GM23338 (cell line): ENCODE data around the gene PRKCD. TPM values are rescaled to one million over a fixed set of nuclear protein-coding genes. Genes with fewer than 3 reads are reported as not detected.

Source experiments
- ATAC-seq: fragments of 200-7000 bp; cut with Tn5 transposase; 3 replicates; pipeline ENCODE4 v1.9.1; 2020
- DNase-seq: peaks from one replicate; pipeline ENCODE4 v3.0.0-alpha.2; 2015; ENCODE audit warnings: low spot score
- H2AFZ ChIP-seq: fragments of 200-600 bp; sonication (generic); 2 replicates; pipeline ENCODE4 v1.8.0; 2016; ENCODE audit warnings: antibody characterized with exemption, mild to moderate bottlenecking, moderate library complexity
- H3F3A ChIP-seq: fragments of 200-600 bp; sonication (generic); replicated peaks from 2 replicates; pipeline ENCODE4 v1.8.0; 2017; ENCODE audit warnings: antibody characterized with exemption, mixed run types, low read depth
- H3K27ac ChIP-seq: fragments of 200-600 bp; sonication (generic); 2 replicates; pipeline ENCODE4 v1.6.1; 2016; ENCODE audit warnings: low read depth
- H3K27me3 ChIP-seq: fragments of 200-600 bp; sonication (generic); 2 replicates; pipeline ENCODE4 v1.8.0; 2016; ENCODE audit warnings: mild to moderate bottlenecking, mixed run types, moderate library complexity; ENCODE audit not compliant: insufficient read depth
- H3K36me3 ChIP-seq: fragments of 200-600 bp; sonication (generic); 2 replicates; pipeline ENCODE4 v1.8.0; 2016; ENCODE audit warnings: mild to moderate bottlenecking; ENCODE audit not compliant: insufficient read depth
- H3K4me1 ChIP-seq: fragments of 200-600 bp; sonication (generic); 2 replicates; pipeline ENCODE4 v1.8.0; 2016; ENCODE audit warnings: mild to moderate bottlenecking, moderate library complexity; ENCODE audit not compliant: insufficient read depth
- H3K4me2 ChIP-seq: fragments of 200-600 bp; sonication (generic); 2 replicates; pipeline ENCODE4 v1.7.1; 2017; ENCODE audit warnings: mixed run types
- H3K4me3 ChIP-seq: fragments of 200-600 bp; sonication (generic); 2 replicates; pipeline ENCODE4 v1.6.1; 2016; ENCODE audit warnings: mixed run types
- H3K79me2 ChIP-seq: fragments of 200-600 bp; sonication (generic); replicated peaks from 2 replicates; pipeline ENCODE4 v1.8.0; 2017; ENCODE audit warnings: mild to moderate bottlenecking; ENCODE audit not compliant: insufficient read depth
- H3K9me2 ChIP-seq: fragments of 200-600 bp; sonication (generic); 2 replicates; pipeline ENCODE4 v1.8.0; 2017; ENCODE audit not compliant: insufficient read depth
- H4K20me1 ChIP-seq: fragments of 200-600 bp; sonication (generic); replicated peaks from 2 replicates; pipeline ENCODE4 v1.8.0; 2017; ENCODE audit warnings: mild to moderate bottlenecking; ENCODE audit not compliant: insufficient read depth
- H3K27ac Mint-ChIP-seq: 2 replicates; pipeline ENCODE4 v1.8.0; 2020; ENCODE audit warnings: inconsistent platforms, mild to moderate bottlenecking, moderate library complexity, mixed read lengths
- H3K27me3 Mint-ChIP-seq: 3 replicates; pipeline ENCODE4 v1.8.0; 2022; ENCODE audit warnings: low read depth, mild to moderate bottlenecking, moderate library complexity, mixed read lengths, inconsistent platforms; ENCODE audit not compliant: insufficient read depth, poor library complexity
- H3K36me3 Mint-ChIP-seq: 3 replicates; pipeline ENCODE4 v1.8.0; 2021; ENCODE audit warnings: low read depth, mild to moderate bottlenecking, inconsistent platforms, moderate library complexity, mixed read lengths
- H3K4me1 Mint-ChIP-seq: 3 replicates; pipeline ENCODE4 v1.8.0; 2020; ENCODE audit warnings: mild to moderate bottlenecking, inconsistent platforms, mixed read lengths
- H3K4me3 Mint-ChIP-seq: 3 replicates; pipeline ENCODE4 v1.8.0; 2021; ENCODE audit warnings: moderate library complexity, mild to moderate bottlenecking, inconsistent platforms, mixed read lengths
- H3K9me3 Mint-ChIP-seq: 3 replicates; pipeline ENCODE4 v1.8.0; 2020; ENCODE audit warnings: moderate library complexity, mild to moderate bottlenecking, inconsistent platforms, mixed read lengths
- EZH2 ChIP-seq: fragments of 200-600 bp; sonication (generic); IDR thresholded peaks from one replicate; pipeline ENCODE4 v1.8.0; 2017; ENCODE audit warnings: antibody characterized with exemption, mild to moderate bottlenecking, low read depth; ENCODE audit not compliant: unreplicated experiment
- EZH2phosphoT487 ChIP-seq: fragments of 200-600 bp; sonication (generic); IDR thresholded peaks from one replicate; pipeline ENCODE4 v1.8.1; 2018; ENCODE audit warnings: antibody characterized with exemption; ENCODE audit not compliant: unreplicated experiment
- POLR2AphosphoS5 ChIP-seq: IDR thresholded peaks from 2 replicates; pipeline ENCODE4 v1.6.1; 2016; ENCODE audit warnings: antibody characterized with exemption, low read depth
- STAT1 ChIP-seq: IDR thresholded peaks from one replicate; pipeline ENCODE4 v1.6.1; 2016; ENCODE audit warnings: antibody characterized with exemption; ENCODE audit not compliant: unreplicated experiment
- ZNF462 ChIP-seq: fragments of 250-450 bp; sonication (Bioruptor Pico); IDR thresholded peaks from 2 replicates; pipeline ENCODE4 v1.5.0; 2020; ENCODE audit warnings: mild to moderate bottlenecking, moderate library complexity
- polyA plus RNA-seq: library from polyadenylated mRNA; unstranded; fragments of >200 nt; fragmentation: Nextera tagmentation; extraction: Ambion mirVana; gene quantifications from 2 replicates; pipeline ENCODE4 v1.2.1, GENCODE V29; 2016
- total RNA-seq: library from RNA; depleted of rRNA; stranded (reverse); fragments of >200 nt; shearing (Covaris generic); gene quantifications from 2 replicates; pipeline ENCODE4 v1.2.3, GENCODE V29; 2014; rRNA removed

PRKCD gene
- total and polyA plus RNA-seq, 2 experiments from 2014 or later = 11.3 to 11.8 TPM

DNA sequence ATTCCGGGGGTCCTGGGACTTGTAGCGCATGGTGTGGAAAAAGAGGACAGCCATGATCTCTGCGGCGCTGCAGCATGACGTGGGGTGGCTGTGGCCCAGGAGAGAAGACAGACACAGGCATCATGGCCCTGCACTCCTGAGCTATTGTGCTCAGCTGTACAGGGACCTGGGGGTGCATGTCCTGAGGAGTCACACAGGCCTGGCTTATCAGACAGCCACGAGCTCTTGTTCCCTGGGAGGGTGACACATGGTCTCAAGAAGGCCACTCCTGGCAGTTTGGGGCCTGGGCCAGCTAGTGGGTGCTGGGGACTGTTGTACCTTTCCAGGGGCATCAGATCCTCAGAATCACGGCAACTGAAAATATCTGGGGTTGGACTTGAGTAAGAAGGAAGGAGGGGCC is 81.1 kb downstream of the PRKCD start:
- Mint-ChIP-seq H3K4me1 (peaks cover 65% of the 10 kb centered on the region), H3K27ac (peak overlapping the region; percentile 89)
- ATAC-seq = no peak

More for the DNA sequence above, 81.1 kb downstream of the PRKCD start:
- Histone ChIP-seq H3K27me3 (no peaks in the 10 kb centered on the region), H4K20me1 (peaks cover 90% of the 10 kb centered on the region), H3K9me2 (no peaks in the 10 kb centered on the region), H3K36me3 (peaks cover 49% of the 10 kb centered on the region), H3K4me2 (no peak overlapping the region), H3K79me2 (peaks cover 96% of the 10 kb centered on the region), H3K27ac (peak overlapping the region; percentile 55; the same call in 1 of the 2 replicates), H2AFZ (no peak overlapping the region), H3K4me3 (no peak overlapping the region), H3F3A (peaks cover 39% of the 10 kb centered on the region), H3K4me1 (peaks cover 43% of the 10 kb centered on the region)
- peaks cover 89% of the 10 kb centered on the region for H3K36me3 Mint-ChIP-seq
- no peaks in the 10 kb centered on the region for H3K9me3 Mint-ChIP-seq
- H3K27me3 Mint-ChIP-seq = peaks cover 12% of the 10 kb centered on the region
- DNase-seq = no peak
- TF ChIP-seq ZNF462 (CRISPR knock-in tag) (no peak), EZH2phosphoT487 (no peak), EZH2 (no peak), STAT1 (no peak), POLR2AphosphoS5 (no peak)
- H3K4me3 Mint-ChIP-seq = no peak overlapping the region

Other genes starting within 250 kb of the PRKCD start
- 19.0 and 24.0 TPM in 2 replicates for gene SFMBT1, start 115.1 kb upstream of the PRKCD start, total RNA-seq
- gene SFMBT1, start 115.1 kb upstream of the PRKCD start, polyA plus RNA-seq = 4.9 and 5.3 TPM in 2 replicates
- 13.3 and 15.3 TPM in 2 replicates for gene RFT1, start 30.8 kb upstream of the PRKCD start, total RNA-seq
- 11.0 and 11.3 TPM in 2 replicates for gene RFT1, start 30.8 kb upstream of the PRKCD start, polyA plus RNA-seq
- gene TKT, start 94.8 kb downstream of the PRKCD start, total RNA-seq = 1,229 and 1,411 TPM in 2 replicates
- gene TKT, start 94.8 kb downstream of the PRKCD start, polyA plus RNA-seq = 584 and 604 TPM in 2 replicates
- 14.8 and 19.3 TPM in 2 replicates for gene DCP1A, start 186.3 kb downstream of the PRKCD start, total RNA-seq
- 29.4 and 32.0 TPM in 2 replicates for gene DCP1A, start 186.3 kb downstream of the PRKCD start, polyA plus RNA-seq